Measurements from ENCODE around the gene ALDOB. TPM values are rescaled to one million over a fixed set of nuclear protein-coding genes. Genes with fewer than 3 reads are reported as not detected.

ALDOB gene
- total and polyA plus RNA-seq, 2 of the 8 experiments (the other 6 are each of a cell fraction or from before 2014, with no cell fraction given) = not detected

DNA sequence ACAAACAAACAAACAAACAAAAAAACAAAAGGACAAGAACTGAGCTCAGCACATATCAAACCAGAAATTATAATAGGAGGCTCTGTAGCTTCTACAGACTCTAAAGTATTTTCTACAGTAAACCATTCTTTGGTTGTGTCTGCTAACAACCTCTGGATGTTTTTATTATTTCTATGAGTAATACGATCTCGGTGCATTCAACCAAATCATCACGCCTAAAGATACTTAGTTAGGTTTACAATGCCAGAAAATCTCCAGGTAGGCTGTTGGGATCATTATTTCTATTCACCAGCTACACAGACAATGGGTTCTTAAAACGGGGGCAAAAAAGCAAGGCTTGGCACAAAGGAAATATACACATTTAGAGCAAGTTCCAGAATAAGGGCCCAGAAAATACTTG is 41.6 kb upstream of the ALDOB start (continued):
- TF ChIP-seq, protein P1, sequence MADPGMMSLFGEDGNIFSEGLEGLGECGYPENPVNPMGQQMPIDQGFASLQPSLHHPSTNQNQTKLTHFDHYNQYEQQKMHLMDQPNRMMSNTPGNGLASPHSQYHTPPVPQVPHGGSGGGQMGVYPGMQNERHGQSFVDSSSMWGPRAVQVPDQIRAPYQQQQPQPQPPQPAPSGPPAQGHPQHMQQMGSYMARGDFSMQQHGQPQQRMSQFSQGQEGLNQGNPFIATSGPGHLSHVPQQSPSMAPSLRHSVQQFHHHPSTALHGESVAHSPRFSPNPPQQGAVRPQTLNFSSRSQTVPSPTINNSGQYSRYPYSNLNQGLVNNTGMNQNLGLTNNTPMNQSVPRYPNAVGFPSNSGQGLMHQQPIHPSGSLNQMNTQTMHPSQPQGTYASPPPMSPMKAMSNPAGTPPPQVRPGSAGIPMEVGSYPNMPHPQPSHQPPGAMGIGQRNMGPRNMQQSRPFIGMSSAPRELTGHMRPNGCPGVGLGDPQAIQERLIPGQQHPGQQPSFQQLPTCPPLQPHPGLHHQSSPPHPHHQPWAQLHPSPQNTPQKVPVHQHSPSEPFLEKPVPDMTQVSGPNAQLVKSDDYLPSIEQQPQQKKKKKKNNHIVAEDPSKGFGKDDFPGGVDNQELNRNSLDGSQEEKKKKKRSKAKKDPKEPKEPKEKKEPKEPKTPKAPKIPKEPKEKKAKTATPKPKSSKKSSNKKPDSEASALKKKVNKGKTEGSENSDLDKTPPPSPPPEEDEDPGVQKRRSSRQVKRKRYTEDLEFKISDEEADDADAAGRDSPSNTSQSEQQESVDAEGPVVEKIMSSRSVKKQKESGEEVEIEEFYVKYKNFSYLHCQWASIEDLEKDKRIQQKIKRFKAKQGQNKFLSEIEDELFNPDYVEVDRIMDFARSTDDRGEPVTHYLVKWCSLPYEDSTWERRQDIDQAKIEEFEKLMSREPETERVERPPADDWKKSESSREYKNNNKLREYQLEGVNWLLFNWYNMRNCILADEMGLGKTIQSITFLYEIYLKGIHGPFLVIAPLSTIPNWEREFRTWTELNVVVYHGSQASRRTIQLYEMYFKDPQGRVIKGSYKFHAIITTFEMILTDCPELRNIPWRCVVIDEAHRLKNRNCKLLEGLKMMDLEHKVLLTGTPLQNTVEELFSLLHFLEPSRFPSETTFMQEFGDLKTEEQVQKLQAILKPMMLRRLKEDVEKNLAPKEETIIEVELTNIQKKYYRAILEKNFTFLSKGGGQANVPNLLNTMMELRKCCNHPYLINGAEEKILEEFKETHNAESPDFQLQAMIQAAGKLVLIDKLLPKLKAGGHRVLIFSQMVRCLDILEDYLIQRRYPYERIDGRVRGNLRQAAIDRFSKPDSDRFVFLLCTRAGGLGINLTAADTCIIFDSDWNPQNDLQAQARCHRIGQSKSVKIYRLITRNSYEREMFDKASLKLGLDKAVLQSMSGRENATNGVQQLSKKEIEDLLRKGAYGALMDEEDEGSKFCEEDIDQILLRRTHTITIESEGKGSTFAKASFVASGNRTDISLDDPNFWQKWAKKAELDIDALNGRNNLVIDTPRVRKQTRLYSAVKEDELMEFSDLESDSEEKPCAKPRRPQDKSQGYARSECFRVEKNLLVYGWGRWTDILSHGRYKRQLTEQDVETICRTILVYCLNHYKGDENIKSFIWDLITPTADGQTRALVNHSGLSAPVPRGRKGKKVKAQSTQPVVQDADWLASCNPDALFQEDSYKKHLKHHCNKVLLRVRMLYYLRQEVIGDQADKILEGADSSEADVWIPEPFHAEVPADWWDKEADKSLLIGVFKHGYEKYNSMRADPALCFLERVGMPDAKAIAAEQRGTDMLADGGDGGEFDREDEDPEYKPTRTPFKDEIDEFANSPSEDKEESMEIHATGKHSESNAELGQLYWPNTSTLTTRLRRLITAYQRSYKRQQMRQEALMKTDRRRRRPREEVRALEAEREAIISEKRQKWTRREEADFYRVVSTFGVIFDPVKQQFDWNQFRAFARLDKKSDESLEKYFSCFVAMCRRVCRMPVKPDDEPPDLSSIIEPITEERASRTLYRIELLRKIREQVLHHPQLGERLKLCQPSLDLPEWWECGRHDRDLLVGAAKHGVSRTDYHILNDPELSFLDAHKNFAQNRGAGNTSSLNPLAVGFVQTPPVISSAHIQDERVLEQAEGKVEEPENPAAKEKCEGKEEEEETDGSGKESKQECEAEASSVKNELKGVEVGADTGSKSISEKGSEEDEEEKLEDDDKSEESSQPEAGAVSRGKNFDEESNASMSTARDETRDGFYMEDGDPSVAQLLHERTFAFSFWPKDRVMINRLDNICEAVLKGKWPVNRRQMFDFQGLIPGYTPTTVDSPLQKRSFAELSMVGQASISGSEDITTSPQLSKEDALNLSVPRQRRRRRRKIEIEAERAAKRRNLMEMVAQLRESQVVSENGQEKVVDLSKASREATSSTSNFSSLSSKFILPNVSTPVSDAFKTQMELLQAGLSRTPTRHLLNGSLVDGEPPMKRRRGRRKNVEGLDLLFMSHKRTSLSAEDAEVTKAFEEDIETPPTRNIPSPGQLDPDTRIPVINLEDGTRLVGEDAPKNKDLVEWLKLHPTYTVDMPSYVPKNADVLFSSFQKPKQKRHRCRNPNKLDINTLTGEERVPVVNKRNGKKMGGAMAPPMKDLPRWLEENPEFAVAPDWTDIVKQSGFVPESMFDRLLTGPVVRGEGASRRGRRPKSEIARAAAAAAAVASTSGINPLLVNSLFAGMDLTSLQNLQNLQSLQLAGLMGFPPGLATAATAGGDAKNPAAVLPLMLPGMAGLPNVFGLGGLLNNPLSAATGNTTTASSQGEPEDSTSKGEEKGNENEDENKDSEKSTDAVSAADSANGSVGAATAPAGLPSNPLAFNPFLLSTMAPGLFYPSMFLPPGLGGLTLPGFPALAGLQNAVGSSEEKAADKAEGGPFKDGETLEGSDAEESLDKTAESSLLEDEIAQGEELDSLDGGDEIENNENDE (IDR thresholded peaks at IDR 0.05; ENCODE audit: insufficient replicate concordance, low read length) = no peak
- no peak for TF ChIP-seq CTBP2 (IDR thresholded peaks at IDR 0.05; ENCODE audit: borderline replicate concordance, insufficient read depth, insufficient read length, low read length)
- TF ChIP-seq SIN3A (conservative IDR thresholded peaks at IDR 0.05 in 1 of 2, IDR thresholded peaks at IDR 0.05 in 1 of 2; ENCODE audit: low read depth in 1 of 2, low read length in 2 of 2) = no peak
- no peak for TF ChIP-seq CBX8 (IDR thresholded peaks at IDR 0.05; ENCODE audit: borderline replicate concordance, low read depth, low read length)
- TF ChIP-seq SP1 (IDR thresholded peaks at IDR 0.05; ENCODE audit: low read depth, low read length) = no peak
- no peak for TF ChIP-seq BCL11A (IDR thresholded peaks at IDR 0.05; ENCODE audit: low read depth in 2 of 2, low read length in 2 of 2)
